Measurements from ENCODE around the gene CDH22.

Gene CDH22

DNA sequence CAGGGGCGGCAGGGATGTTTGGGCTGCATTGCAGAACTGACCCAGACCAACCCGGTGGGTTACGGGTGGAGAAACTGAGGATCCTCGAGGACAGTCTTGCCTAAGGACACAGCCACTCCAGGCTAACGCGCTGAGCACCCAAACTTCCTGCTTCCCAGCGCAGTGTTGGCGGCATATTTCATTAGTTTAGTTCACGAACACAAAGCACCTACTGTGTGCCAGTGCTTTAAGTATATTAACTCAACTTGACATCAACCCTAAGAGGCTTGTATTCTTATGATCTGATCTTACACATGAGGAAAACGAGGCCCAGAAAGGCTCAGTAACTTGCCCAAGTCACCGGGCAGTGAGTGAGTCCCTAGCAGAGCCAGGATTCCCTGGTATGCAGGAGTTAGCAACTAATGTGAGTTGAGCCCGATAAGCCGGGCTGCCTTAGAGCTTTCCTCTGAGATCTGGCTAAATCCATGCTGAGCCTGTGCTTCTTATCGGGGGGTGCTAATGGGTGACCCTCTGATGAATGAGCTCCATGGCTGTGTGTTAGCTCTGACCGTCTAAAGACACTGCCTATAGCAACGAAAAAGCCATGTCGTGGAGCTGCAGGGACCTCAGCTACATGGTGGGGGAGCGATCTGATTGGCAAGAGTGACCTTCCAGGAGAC lies 97.5 kb downstream of the CDH22 start:
- Histone ChIP-seq H3K27me3 (ENCODE audit: low read depth, low read length) (peaks cover 33% of the 10 kb centered on the region), H2AFZ (ENCODE audit: low read depth, low read length) (no peak overlapping the region), H3K79me2 (ENCODE audit: low read length) (no peaks in the 10 kb centered on the region), H3K4me2 (ENCODE audit: low read length) (no peak overlapping the region), H3K4me3 (ENCODE audit: low read length) (no peak overlapping the region), H3K36me3 (replicated peaks; ENCODE audit: low read depth, low read length) (no peaks in the 10 kb centered on the region), H3K4me1 (ENCODE audit: low read length) (peaks cover 30% of the 10 kb centered on the region), H3K27ac (ENCODE audit: low read length) (no peak overlapping the region), H4K20me1 (ENCODE audit: insufficient read depth, low read length) (no peaks in the 10 kb centered on the region), H3K9ac (ENCODE audit: low read length) (no peak overlapping the region), H3K9me3 (ENCODE audit: insufficient read depth, low read length) (no peaks in the 10 kb centered on the region)
- TF ChIP-seq, protein P1, sequence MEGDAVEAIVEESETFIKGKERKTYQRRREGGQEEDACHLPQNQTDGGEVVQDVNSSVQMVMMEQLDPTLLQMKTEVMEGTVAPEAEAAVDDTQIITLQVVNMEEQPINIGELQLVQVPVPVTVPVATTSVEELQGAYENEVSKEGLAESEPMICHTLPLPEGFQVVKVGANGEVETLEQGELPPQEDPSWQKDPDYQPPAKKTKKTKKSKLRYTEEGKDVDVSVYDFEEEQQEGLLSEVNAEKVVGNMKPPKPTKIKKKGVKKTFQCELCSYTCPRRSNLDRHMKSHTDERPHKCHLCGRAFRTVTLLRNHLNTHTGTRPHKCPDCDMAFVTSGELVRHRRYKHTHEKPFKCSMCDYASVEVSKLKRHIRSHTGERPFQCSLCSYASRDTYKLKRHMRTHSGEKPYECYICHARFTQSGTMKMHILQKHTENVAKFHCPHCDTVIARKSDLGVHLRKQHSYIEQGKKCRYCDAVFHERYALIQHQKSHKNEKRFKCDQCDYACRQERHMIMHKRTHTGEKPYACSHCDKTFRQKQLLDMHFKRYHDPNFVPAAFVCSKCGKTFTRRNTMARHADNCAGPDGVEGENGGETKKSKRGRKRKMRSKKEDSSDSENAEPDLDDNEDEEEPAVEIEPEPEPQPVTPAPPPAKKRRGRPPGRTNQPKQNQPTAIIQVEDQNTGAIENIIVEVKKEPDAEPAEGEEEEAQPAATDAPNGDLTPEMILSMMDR (IDR thresholded peaks at IDR 0.05; ENCODE audit: low read depth, low read length), result no peak
- TF ChIP-seq EZH2phosphoT487 (IDR thresholded peaks at IDR 0.05; ENCODE audit: low read depth), result no peak

DNA sequence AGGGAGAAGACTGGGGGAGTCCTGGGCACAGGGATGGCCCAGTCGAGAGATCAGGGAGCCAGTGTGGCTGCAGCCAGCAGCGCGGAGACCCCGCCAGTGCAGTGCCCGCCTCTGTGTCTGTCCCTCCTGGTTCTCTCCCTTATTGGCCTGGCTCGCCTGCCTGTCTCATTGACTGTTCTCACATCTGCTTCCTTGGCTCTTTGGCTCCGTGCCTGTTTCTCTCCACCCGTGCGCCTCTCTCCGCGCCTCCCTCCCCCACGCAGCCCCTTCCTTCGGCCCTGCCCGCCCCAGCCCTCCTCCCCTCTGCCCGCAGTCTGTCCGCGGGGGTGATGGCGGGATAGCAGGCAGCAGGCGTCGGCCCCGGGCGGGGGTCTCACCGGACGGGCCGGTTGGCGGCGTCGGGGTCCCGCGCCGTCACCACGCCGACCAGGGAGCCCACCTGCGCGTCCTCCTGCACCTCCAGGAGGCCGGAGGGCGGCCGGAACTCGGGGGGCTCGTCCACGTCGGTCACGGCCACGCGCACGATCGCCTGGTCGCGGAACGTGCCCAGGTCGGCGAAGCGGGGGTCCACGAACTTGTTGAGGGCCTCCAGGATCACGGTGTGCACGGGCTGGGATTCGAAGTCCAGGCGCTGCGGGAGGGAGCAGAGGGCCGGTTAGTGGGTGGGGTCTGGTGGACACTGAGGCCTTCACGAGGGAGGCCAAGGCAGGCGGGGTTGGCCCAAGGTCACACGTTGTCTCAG lies 98.2 kb downstream of the CDH22 start:
- Histone ChIP-seq H3K27ac (ENCODE audit: low read length) (no peak overlapping the region), H3K79me2 (ENCODE audit: low read length) (no peaks in the 10 kb centered on the region), H3K4me3 (ENCODE audit: low read length) (no peak overlapping the region), H3K9me3 (ENCODE audit: insufficient read depth, low read length) (no peaks in the 10 kb centered on the region), H2AFZ (ENCODE audit: low read depth, low read length) (no peak overlapping the region), H3K27me3 (ENCODE audit: low read depth, low read length) (peaks cover 31% of the 10 kb centered on the region), H3K36me3 (replicated peaks; ENCODE audit: low read depth, low read length) (no peaks in the 10 kb centered on the region), H4K20me1 (ENCODE audit: insufficient read depth, low read length) (no peaks in the 10 kb centered on the region), H3K4me1 (ENCODE audit: low read length) (peaks cover 37% of the 10 kb centered on the region), H3K9ac (ENCODE audit: low read length) (no peak overlapping the region), H3K4me2 (ENCODE audit: low read length) (no peak overlapping the region)
- TF ChIP-seq EZH2phosphoT487 (IDR thresholded peaks at IDR 0.05; ENCODE audit: low read depth), result no peak

DNA sequence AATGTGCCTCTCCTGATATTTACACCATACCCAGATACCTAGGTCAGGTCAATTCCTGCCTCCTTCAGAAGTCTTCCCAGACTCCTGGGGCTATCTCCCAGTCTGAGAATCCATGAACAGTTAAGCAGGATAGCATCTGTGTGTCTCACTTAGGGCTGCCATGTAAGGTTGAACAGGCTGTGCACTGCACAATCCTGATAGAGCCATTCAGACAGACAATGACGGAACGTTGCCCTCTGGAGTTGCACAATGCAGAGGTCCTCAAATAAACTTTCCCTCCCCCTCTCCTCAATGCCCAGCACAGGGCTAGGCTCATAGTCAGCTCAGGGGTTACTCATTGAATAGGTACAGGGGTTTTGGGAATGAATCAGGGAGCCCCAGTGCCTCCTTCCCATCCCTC lies 100.5 kb downstream of the CDH22 start:
- no peaks in the 10 kb centered on the region for H4K20me1 ChIP-seq (ENCODE audit: insufficient read depth, low read length)
- H3K9me3 ChIP-seq (ENCODE audit: insufficient read depth, low read length), result no peaks in the 10 kb centered on the region
- peaks cover 60% of the 10 kb centered on the region for H3K4me1 ChIP-seq (ENCODE audit: low read length)
- TF ChIP-seq, protein P1 (IDR thresholded peaks at IDR 0.05; ENCODE audit: low read depth, low read length), result no peak
- no peak for TF ChIP-seq EZH2phosphoT487 (IDR thresholded peaks at IDR 0.05; ENCODE audit: low read depth)
- H2AFZ ChIP-seq (ENCODE audit: low read depth, low read length), result no peak overlapping the region
- H3K27ac ChIP-seq (ENCODE audit: low read length), result no peak overlapping the region
- H3K27me3 ChIP-seq (ENCODE audit: low read depth, low read length), result peaks cover 9% of the 10 kb centered on the region; the same call in 1 of the 2 replicates
- H3K4me3 ChIP-seq (ENCODE audit: low read length), result no peak overlapping the region
- H3K36me3 ChIP-seq (replicated peaks; ENCODE audit: low read depth, low read length), result no peaks in the 10 kb centered on the region
- H3K79me2 ChIP-seq (ENCODE audit: low read length), result no peaks in the 10 kb centered on the region
- no peak overlapping the region for H3K4me2 ChIP-seq (ENCODE audit: low read length)
- H3K9ac ChIP-seq (ENCODE audit: low read length), result no peak overlapping the region

DNA sequence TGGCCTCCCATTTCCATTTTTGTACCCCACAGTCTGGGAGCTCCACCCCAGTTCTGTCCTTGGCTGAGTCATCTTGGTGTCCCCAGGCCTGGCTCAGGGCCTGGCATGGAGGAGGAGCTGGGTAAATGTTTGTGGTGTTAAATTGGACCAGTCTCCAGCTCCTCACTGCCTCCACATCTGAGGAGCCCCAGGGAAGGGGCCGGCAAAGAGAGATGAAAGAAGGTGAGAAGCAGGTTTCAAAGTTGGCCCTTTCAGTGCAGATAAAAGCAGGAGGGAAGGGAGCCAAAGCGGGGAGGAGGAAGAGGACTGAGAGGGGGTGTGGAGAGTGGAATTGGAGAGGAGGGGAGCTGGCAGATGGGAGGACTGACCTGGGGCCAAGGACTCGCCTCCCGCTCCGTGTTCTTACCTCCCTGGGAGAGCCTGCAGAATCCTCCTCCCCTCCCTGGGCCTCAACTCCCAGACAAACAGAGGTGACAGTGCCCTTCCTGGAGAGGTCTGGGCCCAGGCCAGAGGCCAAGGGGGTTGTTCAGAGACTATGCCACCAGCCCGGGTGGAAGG lies 101.2 kb downstream of the CDH22 start:
- Histone ChIP-seq H3K4me1 (ENCODE audit: low read length) (peaks cover 67% of the 10 kb centered on the region), H3K27me3 (ENCODE audit: low read depth, low read length) (peaks cover 6% of the 10 kb centered on the region; the same call in 1 of the 2 replicates), H3K9ac (ENCODE audit: low read length) (peak overlapping the region; percentile 62; the same call in 1 of the 2 replicates), H2AFZ (ENCODE audit: low read depth, low read length) (peak overlapping the region; percentile 6; the same call in 1 of the 2 replicates), H3K27ac (ENCODE audit: low read length) (peak overlapping the region; percentile 83), H4K20me1 (ENCODE audit: insufficient read depth, low read length) (no peaks in the 10 kb centered on the region), H3K79me2 (ENCODE audit: low read length) (no peaks in the 10 kb centered on the region), H3K4me2 (ENCODE audit: low read length) (peak overlapping the region; percentile 86), H3K4me3 (ENCODE audit: low read length) (peak overlapping the region; percentile 58; the same call in 1 of the 2 replicates), H3K36me3 (replicated peaks; ENCODE audit: low read depth, low read length) (no peaks in the 10 kb centered on the region), H3K9me3 (ENCODE audit: insufficient read depth, low read length) (no peaks in the 10 kb centered on the region)
- no peak for TF ChIP-seq EZH2phosphoT487 (IDR thresholded peaks at IDR 0.05; ENCODE audit: low read depth)
- TF ChIP-seq, protein P1 (IDR thresholded peaks at IDR 0.05; ENCODE audit: low read depth, low read length), result no peak
